Measurements from ENCODE around the gene NBEA.

GRCh38 chr13:35260316-35260715 lies 318.2 kb downstream of the NBEA start:
- TF ChIP-seq POLR2A (IDR thresholded peaks at IDR 0.05) (no peak), POLR2AphosphoS5 (IDR thresholded peaks at IDR 0.05) (no peak)

Measured in breast epithelium (tissue), 3 donors.